ENCODE results near the gene ZNF761. TPM values are rescaled to one million over a fixed set of nuclear protein-coding genes. Genes with fewer than 3 reads are reported as not detected.
A peak's percentile ranks its signal among the peaks of the same experiment; 100 is the strongest.
"Not testable (repeated sequence)": the region's sequence is repeated elsewhere in the genome, so short reads cannot be mapped to it uniquely, and the experiment has no call there.

The ZNF761 gene
- total RNA-seq, 2 experiments from 2014 or later = 11.2 to 12.6 TPM

DNA sequence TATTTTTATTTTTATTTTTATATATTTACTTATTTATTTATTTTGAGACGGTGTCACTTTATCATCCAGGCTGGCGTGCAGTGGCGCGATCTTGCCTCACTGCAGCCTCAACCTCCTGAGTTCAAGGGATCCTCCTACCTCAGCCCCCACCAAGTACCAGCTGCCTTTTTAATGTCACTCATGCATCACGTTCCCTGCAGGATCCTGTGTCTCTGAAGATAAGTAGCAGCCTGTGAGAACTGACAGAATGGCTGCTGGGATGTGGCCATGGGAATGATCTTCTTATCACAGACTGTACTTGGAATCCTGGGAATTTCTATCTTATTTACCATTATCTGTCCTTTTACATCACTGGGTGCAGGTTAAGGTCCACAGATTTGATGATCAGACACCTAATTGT is 9.2 kb upstream of the ZNF761 start:
- DNase-seq (no peak), ATAC-seq (no peak)
- Mint-ChIP-seq H3K9me3 (ENCODE audit: low read depth) (peaks cover 5% of the 10 kb centered on the region), H3K36me3 (peaks cover 3% of the 10 kb centered on the region), H3K27me3 (no peaks in the 10 kb centered on the region), H3K4me1 (no peaks in the 10 kb centered on the region), H3K4me3 (no peak overlapping the region), H3K27ac (no peak overlapping the region)
- CTCF ChIA-PET = no interaction called here

DNA sequence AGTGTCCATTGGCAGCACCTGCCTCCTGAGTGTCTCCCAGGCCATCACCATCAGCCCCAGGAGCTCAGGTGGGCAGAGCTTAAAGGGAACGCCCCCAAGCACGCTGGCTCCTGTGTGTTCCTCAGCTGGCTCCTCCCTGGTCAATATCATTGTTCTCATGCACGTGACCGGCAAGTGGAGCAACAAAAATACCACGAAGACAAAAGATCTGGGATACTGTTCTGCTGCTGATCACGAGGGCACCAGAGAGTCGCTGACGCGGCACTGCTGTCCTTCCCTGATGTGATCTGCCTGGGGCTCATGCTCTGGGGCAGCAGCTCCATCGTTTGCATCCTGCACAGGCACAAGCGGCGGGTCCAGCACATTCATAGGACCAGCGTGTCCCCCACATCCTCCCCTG is 8.7 kb upstream of the ZNF761 start:
- H3K27ac Mint-ChIP-seq; H3K36me3 Mint-ChIP-seq; H3K4me1 Mint-ChIP-seq; CTCF ChIA-PET; H3K9me3 Mint-ChIP-seq (ENCODE audit: low read depth); H3K27me3 Mint-ChIP-seq; H3K4me3 Mint-ChIP-seq; ATAC-seq; DNase-seq: not testable (repeated sequence)

DNA sequence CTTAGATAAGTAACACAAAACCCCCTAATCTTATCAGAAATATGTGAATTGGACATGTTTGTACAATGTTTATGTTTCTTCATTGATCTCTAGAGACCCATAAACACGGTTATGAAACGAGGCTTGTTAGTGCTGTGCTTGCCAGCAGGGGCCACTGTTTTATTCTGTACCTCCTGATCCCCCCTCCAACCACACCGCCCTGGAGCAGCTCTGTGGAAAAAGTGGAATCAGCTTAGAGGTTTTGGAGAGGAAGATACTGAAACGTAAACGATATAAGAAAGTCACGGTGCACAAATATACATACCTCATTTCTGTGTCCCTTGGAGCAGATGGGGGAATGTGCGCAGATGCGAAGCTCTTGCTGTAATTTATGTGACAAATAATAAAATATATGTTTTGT is 8.1 kb upstream of the ZNF761 start:
- not testable (repeated sequence) for H3K4me3 Mint-ChIP-seq; ATAC-seq; H3K27me3 Mint-ChIP-seq; H3K4me1 Mint-ChIP-seq; H3K27ac Mint-ChIP-seq; H3K36me3 Mint-ChIP-seq; DNase-seq; H3K9me3 Mint-ChIP-seq (ENCODE audit: low read depth)
- CTCF ChIA-PET = interaction anchor here (2.1 kb wide), 1 partner anchor 322 kb away, joined by 13 read pairs; no protein-coding TSS in a partner anchor

GRCh38 chr19:53424968-53425597 is 6.7 kb upstream of the ZNF761 start:
- DNase-seq (peak; percentile 69), ATAC-seq (peak; percentile 72)
- Mint-ChIP-seq H3K27me3 (no peaks in the 10 kb centered on the region), H3K4me3 (no peak overlapping the region), H3K36me3 (no peaks in the 10 kb centered on the region), H3K4me1 (no peaks in the 10 kb centered on the region), H3K27ac (no peak overlapping the region), H3K9me3 (ENCODE audit: low read depth) (peaks cover 2% of the 10 kb centered on the region)
- CTCF ChIA-PET = interaction anchor here (0.6 to 2.1 kb wide), 10 partner anchors 8 to 457 kb away, joined by 3 to 13 read pairs (median 3); partner anchors contain the start of genes PRKCG and ZNF347

GRCh38 chr19:53432088-53432661 is 391 bp downstream of the ZNF761 start:
- CTCF ChIA-PET = interaction anchor here (0.7 to 1.2 kb wide), 3 partner anchors 88 to 572 kb away, joined by 3 read pairs; no protein-coding TSS in a partner anchor
- H3K27ac Mint-ChIP-seq = peak overlapping the region; percentile 90
- H3K36me3 Mint-ChIP-seq = peaks cover 48% of the 10 kb centered on the region
- ATAC-seq = peak; percentile 28
- peaks cover 12% of the 10 kb centered on the region for H3K9me3 Mint-ChIP-seq (ENCODE audit: low read depth)
- H3K4me3 Mint-ChIP-seq = peak overlapping the region; percentile 87
- peak; percentile 50 for DNase-seq
- H3K27me3 Mint-ChIP-seq = no peaks in the 10 kb centered on the region
- peaks cover 21% of the 10 kb centered on the region for H3K4me1 Mint-ChIP-seq

DNA sequence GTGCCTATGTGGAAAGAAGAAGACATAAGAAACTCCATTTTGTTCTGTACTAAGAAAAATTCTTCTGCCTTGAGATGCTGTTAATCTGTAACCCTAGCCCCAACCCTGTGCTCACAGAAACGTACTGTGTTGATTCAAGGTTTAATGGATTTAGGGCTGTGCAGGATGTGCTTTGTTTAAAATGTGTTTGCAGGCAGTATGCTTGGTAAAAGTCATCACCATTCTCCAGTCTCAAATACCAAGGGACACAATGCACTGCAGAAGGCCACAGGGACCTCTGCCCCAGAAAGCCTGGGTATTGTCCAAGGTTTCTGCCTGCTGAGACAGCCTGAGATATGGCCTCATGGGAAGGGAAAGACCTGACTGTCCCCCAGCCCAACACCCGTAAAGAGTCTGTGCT is 12.0 kb downstream of the ZNF761 start:
- DNase-seq, CTCF ChIA-PET, H3K4me3 Mint-ChIP-seq, ATAC-seq, H3K27ac Mint-ChIP-seq, H3K4me1 Mint-ChIP-seq, H3K27me3 Mint-ChIP-seq: not testable (repeated sequence)
- peaks cover 90% of the 10 kb centered on the region for H3K36me3 Mint-ChIP-seq
- H3K9me3 Mint-ChIP-seq (ENCODE audit: low read depth) = peaks cover 27% of the 10 kb centered on the region

DNA sequence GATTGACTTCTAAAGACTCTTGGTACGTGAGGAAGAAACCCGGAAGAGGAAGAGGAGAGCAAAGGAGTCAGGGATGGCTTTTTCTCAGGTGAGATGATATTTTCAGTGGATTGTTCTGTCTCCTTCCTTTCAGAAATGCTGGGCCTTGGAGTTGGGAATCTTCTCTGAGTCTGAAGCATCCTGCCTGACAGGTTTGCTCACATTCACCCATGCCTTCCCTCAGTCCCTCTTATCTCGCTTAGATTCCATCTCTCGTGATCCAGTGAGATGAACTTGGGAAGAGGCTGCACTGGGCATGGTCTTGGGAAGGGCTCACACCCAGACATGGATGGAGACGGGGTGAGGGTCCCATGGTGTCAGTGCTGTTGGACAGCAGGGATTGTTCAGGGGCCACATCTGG is 15.4 kb downstream of the ZNF761 start:
- ATAC-seq, H3K4me3 Mint-ChIP-seq, H3K27ac Mint-ChIP-seq, CTCF ChIA-PET, H3K4me1 Mint-ChIP-seq, DNase-seq, H3K27me3 Mint-ChIP-seq: not testable (repeated sequence)
- Mint-ChIP-seq H3K9me3 (ENCODE audit: low read depth) (peaks cover 33% of the 10 kb centered on the region), H3K36me3 (peaks cover 88% of the 10 kb centered on the region)

DNA sequence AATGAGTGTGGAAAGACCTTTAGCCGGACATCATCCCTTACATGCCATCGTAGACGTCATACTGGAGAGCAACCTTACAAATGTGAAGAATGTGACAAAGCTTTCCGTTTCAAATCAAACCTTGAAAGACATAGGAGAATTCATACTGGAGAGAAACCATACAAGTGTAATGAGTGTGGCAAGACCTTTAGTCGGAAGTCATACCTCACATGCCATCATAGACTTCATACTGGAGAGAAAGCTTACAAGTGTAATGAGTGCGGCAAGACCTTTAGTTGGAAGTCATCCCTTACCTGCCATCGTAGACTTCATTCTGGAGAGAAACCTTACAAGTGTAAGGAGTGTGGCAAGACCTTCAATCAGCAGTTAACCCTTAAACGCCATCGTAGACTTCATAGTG is 24.0 kb downstream of the ZNF761 start:
- H3K4me1 Mint-ChIP-seq = no peaks in the 10 kb centered on the region
- CTCF ChIA-PET = no interaction called here
- peaks cover 53% of the 10 kb centered on the region for H3K9me3 Mint-ChIP-seq (ENCODE audit: low read depth)
- ATAC-seq (no peak), DNase-seq (no peak)
- no peak overlapping the region for H3K27ac Mint-ChIP-seq
- no peak overlapping the region for H3K4me3 Mint-ChIP-seq
- H3K36me3 Mint-ChIP-seq = peaks cover 80% of the 10 kb centered on the region
- no peaks in the 10 kb centered on the region for H3K27me3 Mint-ChIP-seq

- H3K27ac Mint-ChIP-seq, H3K27me3 Mint-ChIP-seq, H3K4me1 Mint-ChIP-seq, CTCF ChIA-PET, ATAC-seq, H3K4me3 Mint-ChIP-seq, DNase-seq: not testable (repeated sequence)
- peaks cover 48% of the 10 kb centered on the region for H3K36me3 Mint-ChIP-seq
- peaks cover 56% of the 10 kb centered on the region for H3K9me3 Mint-ChIP-seq (ENCODE audit: low read depth)
Observed at GRCh38 chr19:53460131-53460721, 28.4 kb downstream of the ZNF761 start.

- Mint-ChIP-seq H3K4me1 (peaks cover 3% of the 10 kb centered on the region), H3K27me3 (peaks cover 3% of the 10 kb centered on the region), H3K27ac (no peak overlapping the region), H3K9me3 (ENCODE audit: low read depth) (peaks cover 44% of the 10 kb centered on the region), H3K4me3 (no peak overlapping the region), H3K36me3 (peaks cover 32% of the 10 kb centered on the region)
- ATAC-seq (no peak), DNase-seq (no peak)
- CTCF ChIA-PET = no interaction called here
Observed at GRCh38 chr19:53461866-53462265, 30.1 kb downstream of the ZNF761 start.

GRCh38 chr19:53462861-53463260 is 31.1 kb downstream of the ZNF761 start:
- H3K4me1 Mint-ChIP-seq = peaks cover 6% of the 10 kb centered on the region
- CTCF ChIA-PET = no interaction called here

GRCh38 chr19:53463263-53463662 is 31.5 kb downstream of the ZNF761 start:
- H3K4me1 Mint-ChIP-seq = peaks cover 8% of the 10 kb centered on the region
- peaks cover 22% of the 10 kb centered on the region for H3K36me3 Mint-ChIP-seq
- H3K4me3 Mint-ChIP-seq = no peak overlapping the region
- no peak for ATAC-seq
- H3K27ac Mint-ChIP-seq = no peak overlapping the region
- H3K9me3 Mint-ChIP-seq (ENCODE audit: low read depth) = peaks cover 34% of the 10 kb centered on the region
- no peak for DNase-seq
- CTCF ChIA-PET = no interaction called here
- H3K27me3 Mint-ChIP-seq = peaks cover 3% of the 10 kb centered on the region

More at GRCh38 chr19:53462861-53463260, 31.1 kb downstream of the ZNF761 start:
- Mint-ChIP-seq H3K4me3 (no peak overlapping the region), H3K9me3 (ENCODE audit: low read depth) (peaks cover 36% of the 10 kb centered on the region), H3K27me3 (peaks cover 3% of the 10 kb centered on the region), H3K27ac (no peak overlapping the region), H3K36me3 (peaks cover 25% of the 10 kb centered on the region)
- ATAC-seq = no peak
- no peak for DNase-seq

- peaks cover 17% of the 10 kb centered on the region for H3K9me3 Mint-ChIP-seq (ENCODE audit: low read depth)
- peaks cover 3% of the 10 kb centered on the region for H3K27me3 Mint-ChIP-seq
- ATAC-seq (peak; percentile 13), DNase-seq (no peak)
- CTCF ChIA-PET = no interaction called here
- peaks cover 20% of the 10 kb centered on the region for H3K4me1 Mint-ChIP-seq
- H3K27ac Mint-ChIP-seq = peak overlapping the region; percentile 92
- H3K4me3 Mint-ChIP-seq = peak overlapping the region; percentile 84
- peaks cover 24% of the 10 kb centered on the region for H3K36me3 Mint-ChIP-seq
Observed at GRCh38 chr19:53466726-53467484, 35.1 kb downstream of the ZNF761 start.

All from activated CD8-positive, alpha-beta memory T cell treated with anti-CD3 and anti-CD28 coated beads, Interleukin-2, amount 10 ng/mL, durations not matched to agents 7 days and 5 days (primary cell).